Umbilical cord (tissue), 2 donors: ENCODE measurements around the gene MET. TPM values are rescaled to one million over a fixed set of nuclear protein-coding genes. Genes with fewer than 3 reads are reported as not detected.
"Not testable (repeated sequence)": the region's sequence is repeated elsewhere in the genome, so short reads cannot be mapped to it uniquely, and the experiment has no call there.

Experiments
- DNase-seq: peaks from one replicate; pipeline ENCODE4 v3.0.0-alpha.2; 2015; ENCODE audit warnings: low spot score
- total RNA-seq: library from RNA; depleted of rRNA; stranded (reverse); fragments of >200 nt; gene quantifications from one replicate; pipeline ENCODE4 v1.2.3, GENCODE V29; 2014; ENCODE audit warnings: low replicate concordance; ENCODE audit not compliant: insufficient read depth

MET gene
- total RNA-seq, 1 donor from 2014 or later, result 23.1 TPM

- not testable (repeated sequence) for DNase-seq
Measured at GRCh38 chr7:116751070-116751469, 79.1 kb downstream of the MET start.

GRCh38 chr7:116752305-116753074 lies 80.5 kb downstream of the MET start:
- no peak for DNase-seq

GRCh38 chr7:116753130-116753529 lies 81.1 kb downstream of the MET start:
- DNase-seq, result no peak

GRCh38 chr7:116754186-116754585 lies 82.2 kb downstream of the MET start:
- no peak for DNase-seq

- DNase-seq, result no peak
Measured at GRCh38 chr7:116757283-116757682, 85.3 kb downstream of the MET start.

GRCh38 chr7:116759642-116760041 lies 87.6 kb downstream of the MET start:
- not testable (repeated sequence) for DNase-seq

- DNase-seq, result no peak
Measured at GRCh38 chr7:116762971-116763370, 91.0 kb downstream of the MET start.

GRCh38 chr7:116763647-116764046 lies 91.7 kb downstream of the MET start:
- no peak for DNase-seq

- no peak for DNase-seq
Measured at GRCh38 chr7:116766881-116767280, 94.9 kb downstream of the MET start.

- DNase-seq, result no peak
Measured at GRCh38 chr7:116769546-116769945, 97.5 kb downstream of the MET start.

GRCh38 chr7:116770941-116771340 lies 98.9 kb downstream of the MET start:
- no peak for DNase-seq

- DNase-seq, result no peak
Measured at GRCh38 chr7:116771640-116772039, 99.6 kb downstream of the MET start.

GRCh38 chr7:116772423-116772863 lies 100.4 kb downstream of the MET start:
- DNase-seq, result no peak

- no peak for DNase-seq
Measured at GRCh38 chr7:116772926-116773749, 101.1 kb downstream of the MET start.

GRCh38 chr7:116776046-116776445 lies 104.0 kb downstream of the MET start:
- no peak for DNase-seq

GRCh38 chr7:116776610-116777289 lies 104.8 kb downstream of the MET start:
- no peak for DNase-seq

GRCh38 chr7:116777651-116778281 lies 105.8 kb downstream of the MET start:
- peak; percentile 38 for DNase-seq

- no peak for DNase-seq
Measured at GRCh38 chr7:116779216-116779615, 107.2 kb downstream of the MET start.

- DNase-seq, result no peak
Measured at GRCh38 chr7:116779931-116780330, 107.9 kb downstream of the MET start.

GRCh38 chr7:116780521-116780920 lies 108.5 kb downstream of the MET start:
- no peak for DNase-seq

- peak; percentile 79 for DNase-seq
Measured at GRCh38 chr7:116780966-116781365, 109.0 kb downstream of the MET start.

GRCh38 chr7:116781584-116781983 lies 109.6 kb downstream of the MET start:
- DNase-seq, result no peak
